ENCODE data around the gene DEFB115.

GRCh38 chr20:31278178-31278577 is 20.7 kb downstream of the DEFB115 start:
- TF ChIP-seq CTCF (IDR thresholded peaks at IDR 0.05) (no peak), POLR2A (IDR thresholded peaks at IDR 0.05) (no peak)

All from lower leg skin (tissue), 3 donors.